IPS DF 19.7 (cell line): ENCODE data around the gene RALBP1.
A peak's percentile ranks its signal among the peaks of the same experiment; 100 is the strongest.

Experiments
- DNase-seq: peaks from one replicate; pipeline ENCODE4 v3.0.0-alpha.2; 2013; ENCODE audit warnings: low read depth, low spot score

The RALBP1 gene

DNA sequence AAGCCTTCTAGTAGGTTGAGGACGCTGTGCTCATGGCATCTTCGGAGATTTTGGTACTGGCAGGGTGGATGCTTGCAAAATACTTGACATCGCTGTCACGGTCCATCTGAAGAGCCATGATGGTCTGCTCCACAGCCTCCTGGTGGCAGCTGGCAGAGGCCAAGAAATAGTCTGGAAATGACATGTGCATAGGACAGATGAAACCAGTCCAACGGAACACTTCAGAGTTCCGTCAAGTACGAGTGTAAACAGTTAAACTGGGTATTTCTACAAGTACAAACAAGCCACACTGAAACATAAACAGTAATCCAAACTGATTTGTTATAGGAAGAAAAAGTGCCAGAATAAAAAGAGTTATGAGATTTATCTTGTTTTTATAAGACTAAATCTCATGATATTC, 72.5 kb downstream of the RALBP1 start:
- DNase-seq: no peak

GRCh38 chr18:9549405-9549804, 74.1 kb downstream of the RALBP1 start:
- DNase-seq: no peak

- DNase-seq: no peak
Observed at GRCh38 chr18:9550429-9550828, 75.1 kb downstream of the RALBP1 start.

GRCh38 chr18:9552191-9552590, 76.9 kb downstream of the RALBP1 start:
- DNase-seq: no peak

- no peak for DNase-seq
Observed at GRCh38 chr18:9552616-9553015, 77.3 kb downstream of the RALBP1 start.

DNA sequence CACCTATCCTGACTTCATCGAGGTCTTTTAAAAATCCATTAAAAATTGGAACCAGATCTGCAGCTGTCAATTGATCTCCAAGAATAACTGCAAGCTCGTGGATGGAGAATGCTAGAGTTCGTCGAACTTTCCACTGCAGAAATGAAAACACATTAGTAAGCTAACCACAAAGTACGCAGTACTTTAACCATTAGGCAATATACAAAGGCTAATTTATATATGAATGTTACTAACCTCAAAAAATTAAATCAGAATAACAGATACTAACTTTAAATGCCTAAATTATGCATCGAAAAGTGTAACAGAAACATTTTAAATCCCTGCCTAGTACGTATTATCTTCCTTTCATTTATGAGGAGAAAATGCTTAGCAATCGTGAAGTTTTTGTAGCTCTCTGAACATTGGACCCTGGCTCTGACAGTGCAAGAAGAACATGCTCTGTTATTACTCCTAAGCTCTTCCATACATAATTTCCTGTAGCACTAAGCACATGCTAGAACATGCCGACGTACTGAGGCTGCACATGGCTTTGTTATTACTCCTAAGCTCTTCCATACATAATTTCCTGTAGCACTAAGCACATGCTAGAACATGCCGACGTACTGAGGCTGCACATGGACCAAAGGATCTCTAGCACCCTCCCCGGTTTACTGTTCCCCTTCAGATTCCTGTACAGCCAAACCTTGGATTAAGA, 82.1 kb downstream of the RALBP1 start:
- DNase-seq: no peak

DNA sequence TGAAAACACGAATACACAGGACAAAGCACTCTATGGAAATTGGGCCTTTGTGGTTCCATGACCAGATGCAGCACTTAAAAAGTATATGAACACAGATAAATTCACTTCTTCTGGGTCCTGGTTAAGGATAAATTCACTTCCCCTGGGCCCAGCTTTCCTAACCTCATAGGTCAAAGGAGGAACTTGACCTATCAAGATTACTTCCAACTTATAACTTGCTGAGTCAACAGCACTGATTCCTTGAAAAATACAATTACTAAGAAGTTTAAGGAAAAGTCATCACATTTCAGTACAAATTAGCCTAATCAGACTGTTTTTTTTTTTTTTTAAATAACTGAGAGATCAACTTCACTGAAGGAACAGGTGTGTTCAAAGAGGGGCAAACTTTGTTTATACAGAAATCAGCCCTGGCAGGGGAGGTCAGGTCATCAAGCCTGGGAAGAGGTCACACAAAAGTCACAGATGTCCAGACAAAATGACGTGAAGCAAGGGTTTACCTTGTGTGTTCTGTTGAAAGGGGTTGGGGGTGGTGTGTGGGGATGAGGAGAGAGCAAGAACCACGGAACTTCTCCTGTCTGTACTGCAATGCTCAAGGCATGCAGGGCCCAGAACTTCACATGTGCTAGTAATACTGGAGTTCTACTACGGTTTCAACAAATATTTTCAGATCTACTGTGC, 83.2 kb downstream of the RALBP1 start:
- DNase-seq: no peak

- no peak for DNase-seq
Observed at GRCh38 chr18:9559253-9559652, 83.9 kb downstream of the RALBP1 start.

DNA sequence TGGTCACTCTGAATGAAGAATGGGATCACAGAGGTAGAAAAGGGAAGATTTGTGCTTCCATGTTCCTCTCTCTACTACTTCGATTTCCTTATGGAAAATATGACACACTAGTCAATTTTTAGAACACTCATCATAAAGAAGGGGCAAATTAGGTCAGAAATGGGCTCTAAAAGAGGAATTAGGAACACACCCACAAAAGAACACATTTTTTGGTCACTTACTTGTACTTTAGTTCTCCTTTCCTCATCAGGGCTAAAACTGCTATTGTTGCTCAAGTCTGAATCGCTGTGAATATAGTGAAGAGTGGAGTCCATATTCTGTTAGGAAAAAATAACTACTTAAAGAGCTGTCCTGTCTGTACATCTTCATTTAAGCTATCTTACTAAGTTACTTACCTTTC, 86.4 kb downstream of the RALBP1 start:
- DNase-seq: no peak

DNA sequence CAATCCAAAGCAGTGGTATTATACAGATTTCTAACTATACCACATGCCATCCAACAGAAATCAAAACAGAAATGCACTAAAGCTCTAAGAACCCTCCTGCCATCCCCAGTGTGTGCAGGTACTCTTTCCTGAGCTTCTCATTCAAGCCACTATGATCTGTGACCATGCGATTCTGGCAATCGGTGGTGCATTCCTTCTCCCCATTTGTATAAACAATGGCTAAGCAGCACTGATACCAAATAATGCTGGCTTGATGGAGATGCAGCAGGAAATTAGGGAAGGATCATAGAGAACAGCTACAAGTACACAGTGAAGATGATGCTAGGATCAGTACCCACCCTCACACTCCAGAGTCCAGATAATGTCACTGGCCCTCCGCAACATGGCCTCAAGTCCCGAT, 87.3 kb downstream of the RALBP1 start:
- DNase-seq: no peak

DNA sequence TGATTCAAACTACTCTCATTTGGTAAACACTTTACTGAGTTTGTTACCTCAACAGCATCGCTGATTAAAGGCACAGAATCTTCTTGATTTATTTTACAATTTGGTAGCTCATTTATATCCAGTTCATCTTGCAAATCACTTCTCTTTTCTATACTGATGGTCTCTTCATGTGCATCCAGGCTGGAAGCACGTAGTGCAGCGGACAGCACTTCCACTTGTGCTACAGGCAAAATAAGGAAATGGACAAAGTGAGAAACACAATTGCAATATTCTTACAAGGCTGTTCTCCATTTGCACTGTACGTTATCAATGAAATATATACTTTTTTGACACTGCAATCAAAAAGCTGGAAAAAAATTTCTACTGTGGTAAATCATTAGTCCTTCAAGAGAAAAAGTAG, 88.0 kb downstream of the RALBP1 start:
- DNase-seq: no peak

- no peak for DNase-seq
Observed at GRCh38 chr18:9565407-9565806, 90.1 kb downstream of the RALBP1 start.

GRCh38 chr18:9568186-9568585, 92.9 kb downstream of the RALBP1 start:
- DNase-seq: no peak

DNA sequence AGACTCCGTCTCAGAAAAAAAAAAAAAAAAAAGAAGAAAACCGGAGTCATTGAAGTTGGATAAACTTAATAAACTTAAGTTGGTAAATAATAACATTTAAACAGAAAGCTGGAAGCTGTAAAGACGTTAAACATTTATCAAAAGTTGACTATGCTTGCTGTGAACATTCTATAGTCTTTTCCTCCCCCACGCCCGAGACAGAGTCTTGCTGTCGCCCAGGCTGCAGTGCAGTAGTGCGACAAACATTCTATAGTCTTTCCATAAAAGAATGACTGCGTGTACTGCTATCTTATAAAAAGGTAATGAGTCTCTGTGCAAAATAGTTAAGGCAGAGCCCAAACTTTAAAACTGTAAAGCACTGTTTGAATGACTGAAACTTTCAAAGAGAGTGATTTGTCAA, 93.9 kb downstream of the RALBP1 start:
- no peak for DNase-seq

DNA sequence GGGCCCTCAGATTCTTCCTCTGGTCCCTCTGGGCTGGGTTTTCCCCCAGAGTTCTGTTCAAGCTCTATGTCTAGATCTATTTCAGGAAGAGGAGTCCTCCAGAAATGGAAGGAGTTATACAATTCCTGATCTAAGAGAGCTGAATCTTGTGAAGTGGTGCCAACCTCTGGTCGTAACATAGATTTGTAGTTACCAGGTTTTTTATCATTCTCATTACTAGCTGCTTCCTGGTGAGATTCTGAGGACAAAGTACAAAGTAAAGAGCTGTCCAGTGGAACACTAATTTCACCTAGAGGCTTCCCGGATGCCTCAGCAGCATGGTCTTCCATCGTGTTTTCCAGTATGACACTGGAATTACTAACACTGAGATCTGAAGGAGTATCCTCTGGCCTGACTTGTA, 94.9 kb downstream of the RALBP1 start:
- DNase-seq: no peak

GRCh38 chr18:9571546-9571945, 96.2 kb downstream of the RALBP1 start:
- no peak for DNase-seq

- DNase-seq: peak; percentile 9
Observed at GRCh38 chr18:9574473-9575115, 99.3 kb downstream of the RALBP1 start.

DNA sequence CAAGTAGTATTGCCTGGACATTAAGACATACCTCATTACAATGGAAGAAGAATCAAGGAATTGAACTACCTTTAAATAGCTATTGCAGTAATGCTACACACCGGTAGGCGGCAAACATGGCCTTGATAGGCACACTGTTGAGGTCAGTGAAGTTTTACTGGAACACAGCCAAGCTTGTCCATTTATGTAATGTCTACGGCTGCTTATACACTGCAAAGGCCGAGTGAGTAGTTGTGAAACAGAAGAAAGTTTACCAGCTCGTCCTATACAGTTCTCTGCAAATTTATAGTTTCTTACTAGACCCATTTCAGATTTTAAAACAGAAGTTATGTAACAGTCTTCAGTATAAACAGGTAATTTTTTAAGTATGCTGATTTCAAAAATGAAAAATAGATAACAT, 100.2 kb downstream of the RALBP1 start:
- peak; percentile 17 for DNase-seq

GRCh38 chr18:9577361-9577760, 102.0 kb downstream of the RALBP1 start:
- DNase-seq: no peak

- no peak for DNase-seq
Observed at GRCh38 chr18:9578306-9578705, 103.0 kb downstream of the RALBP1 start.

- no peak for DNase-seq
Observed at GRCh38 chr18:9581667-9582066, 106.4 kb downstream of the RALBP1 start.

- no peak for DNase-seq
Observed at GRCh38 chr18:9586814-9587213, 111.5 kb downstream of the RALBP1 start.
